WTC11 (cell line): ENCODE results near the gene EXTL1.

ENCODE experiments used
- CREB1 ChIP-seq: sonication (generic); formaldehyde crosslinking; IDR thresholded peaks from 2 replicates; pipeline ENCODE4 v1.8.0; 2023; ENCODE audit warnings: mild to moderate bottlenecking, missing genetic modification reagents
- CREM ChIP-seq: sonication (generic); formaldehyde crosslinking; IDR thresholded peaks from 2 replicates; pipeline ENCODE4 v1.8.1; 2022; ENCODE audit warnings: mild to moderate bottlenecking, missing genetic modification reagents, moderate library complexity
- ELF4 ChIP-seq: sonication (generic); formaldehyde crosslinking; IDR thresholded peaks from 2 replicates; pipeline ENCODE4 v1.8.1; 2022; ENCODE audit warnings: low read depth, mild to moderate bottlenecking, moderate library complexity, missing genetic modification reagents
- FOXP1 ChIP-seq: sonication (generic); formaldehyde crosslinking; IDR thresholded peaks from 2 replicates; pipeline ENCODE4 v1.8.0; 2022; ENCODE audit warnings: missing genetic modification reagents, mild to moderate bottlenecking, moderate library complexity, borderline replicate concordance
- ZNF232 ChIP-seq: sonication (generic); formaldehyde crosslinking; IDR thresholded peaks from 2 replicates; pipeline ENCODE4 v1.8.0; 2022; ENCODE audit warnings: mild to moderate bottlenecking, missing genetic modification reagents
- TF ChIP-seq, protein P1 (sequence below): fragments of 200-600 bp; IDR thresholded peaks from 2 replicates; pipeline ENCODE4 v1.8.0; 2022; ENCODE audit warnings: antibody characterized with exemption
- TF ChIP-seq, protein P2 (sequence below): sonication (generic); formaldehyde crosslinking; IDR thresholded peaks from 2 replicates; pipeline ENCODE4 v1.8.0; 2022; ENCODE audit warnings: mild to moderate bottlenecking, missing genetic modification reagents
- TF ChIP-seq, protein P3 (sequence below): sonication (generic); formaldehyde crosslinking; IDR thresholded peaks from 2 replicates; pipeline ENCODE4 v1.8.1; 2023; ENCODE audit warnings: mild to moderate bottlenecking, missing genetic modification reagents, moderate library complexity
- TF ChIP-seq, protein P4 (sequence below): fragments of 250-450 bp; sonication (Bioruptor Pico); conservative IDR thresholded peaks from 2 replicates; pipeline ENCODE4 v1.9.0; 2021; ENCODE audit warnings: mild to moderate bottlenecking
- TF ChIP-seq, protein P5 (sequence below): sonication (generic); formaldehyde crosslinking; conservative IDR thresholded peaks from 2 replicates; pipeline ENCODE4 v1.8.1; 2023; ENCODE audit warnings: mild to moderate bottlenecking, low read depth, missing genetic modification reagents, moderate library complexity

DNA sequence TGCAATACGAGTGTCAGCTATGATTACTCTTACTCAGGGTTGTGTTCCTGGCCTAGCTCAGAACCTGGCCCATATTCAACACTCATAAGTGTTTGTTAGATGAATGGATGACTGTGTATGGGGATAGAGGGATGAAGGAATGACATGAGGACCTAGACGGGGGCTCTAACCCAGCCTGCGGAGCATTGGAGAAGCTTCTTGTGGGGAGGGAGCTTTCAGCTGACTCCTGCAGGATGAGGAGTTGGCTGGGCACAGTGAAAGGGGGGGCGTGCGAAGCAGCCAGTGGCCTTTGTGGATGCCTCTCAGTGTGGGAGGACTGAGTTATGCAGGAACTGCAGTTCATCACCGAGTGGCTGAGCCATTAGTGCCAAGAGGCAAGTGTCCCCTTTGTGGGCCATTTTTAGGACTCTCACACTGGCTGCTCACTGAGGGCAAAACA is 1.2 kb upstream of the EXTL1 start:
- TF ChIP-seq, protein P1, sequence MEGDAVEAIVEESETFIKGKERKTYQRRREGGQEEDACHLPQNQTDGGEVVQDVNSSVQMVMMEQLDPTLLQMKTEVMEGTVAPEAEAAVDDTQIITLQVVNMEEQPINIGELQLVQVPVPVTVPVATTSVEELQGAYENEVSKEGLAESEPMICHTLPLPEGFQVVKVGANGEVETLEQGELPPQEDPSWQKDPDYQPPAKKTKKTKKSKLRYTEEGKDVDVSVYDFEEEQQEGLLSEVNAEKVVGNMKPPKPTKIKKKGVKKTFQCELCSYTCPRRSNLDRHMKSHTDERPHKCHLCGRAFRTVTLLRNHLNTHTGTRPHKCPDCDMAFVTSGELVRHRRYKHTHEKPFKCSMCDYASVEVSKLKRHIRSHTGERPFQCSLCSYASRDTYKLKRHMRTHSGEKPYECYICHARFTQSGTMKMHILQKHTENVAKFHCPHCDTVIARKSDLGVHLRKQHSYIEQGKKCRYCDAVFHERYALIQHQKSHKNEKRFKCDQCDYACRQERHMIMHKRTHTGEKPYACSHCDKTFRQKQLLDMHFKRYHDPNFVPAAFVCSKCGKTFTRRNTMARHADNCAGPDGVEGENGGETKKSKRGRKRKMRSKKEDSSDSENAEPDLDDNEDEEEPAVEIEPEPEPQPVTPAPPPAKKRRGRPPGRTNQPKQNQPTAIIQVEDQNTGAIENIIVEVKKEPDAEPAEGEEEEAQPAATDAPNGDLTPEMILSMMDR: no peak
- TF ChIP-seq ELF4 (CRISPR knock-in tag) (no peak), CREM (CRISPR knock-in tag) (no peak), ZNF232 (CRISPR knock-in tag) (no peak), CREB1 (CRISPR knock-in tag) (no peak), FOXP1 (CRISPR knock-in tag) (no peak)
- TF ChIP-seq, protein P2, sequence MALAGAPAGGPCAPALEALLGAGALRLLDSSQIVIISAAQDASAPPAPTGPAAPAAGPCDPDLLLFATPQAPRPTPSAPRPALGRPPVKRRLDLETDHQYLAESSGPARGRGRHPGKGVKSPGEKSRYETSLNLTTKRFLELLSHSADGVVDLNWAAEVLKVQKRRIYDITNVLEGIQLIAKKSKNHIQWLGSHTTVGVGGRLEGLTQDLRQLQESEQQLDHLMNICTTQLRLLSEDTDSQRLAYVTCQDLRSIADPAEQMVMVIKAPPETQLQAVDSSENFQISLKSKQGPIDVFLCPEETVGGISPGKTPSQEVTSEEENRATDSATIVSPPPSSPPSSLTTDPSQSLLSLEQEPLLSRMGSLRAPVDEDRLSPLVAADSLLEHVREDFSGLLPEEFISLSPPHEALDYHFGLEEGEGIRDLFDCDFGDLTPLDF (CRISPR knock-in tag): no peak
- TF ChIP-seq, protein P3, sequence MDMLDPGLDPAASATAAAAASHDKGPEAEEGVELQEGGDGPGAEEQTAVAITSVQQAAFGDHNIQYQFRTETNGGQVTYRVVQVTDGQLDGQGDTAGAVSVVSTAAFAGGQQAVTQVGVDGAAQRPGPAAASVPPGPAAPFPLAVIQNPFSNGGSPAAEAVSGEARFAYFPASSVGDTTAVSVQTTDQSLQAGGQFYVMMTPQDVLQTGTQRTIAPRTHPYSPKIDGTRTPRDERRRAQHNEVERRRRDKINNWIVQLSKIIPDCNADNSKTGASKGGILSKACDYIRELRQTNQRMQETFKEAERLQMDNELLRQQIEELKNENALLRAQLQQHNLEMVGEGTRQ (CRISPR knock-in tag): no peak
- TF ChIP-seq, protein P4, sequence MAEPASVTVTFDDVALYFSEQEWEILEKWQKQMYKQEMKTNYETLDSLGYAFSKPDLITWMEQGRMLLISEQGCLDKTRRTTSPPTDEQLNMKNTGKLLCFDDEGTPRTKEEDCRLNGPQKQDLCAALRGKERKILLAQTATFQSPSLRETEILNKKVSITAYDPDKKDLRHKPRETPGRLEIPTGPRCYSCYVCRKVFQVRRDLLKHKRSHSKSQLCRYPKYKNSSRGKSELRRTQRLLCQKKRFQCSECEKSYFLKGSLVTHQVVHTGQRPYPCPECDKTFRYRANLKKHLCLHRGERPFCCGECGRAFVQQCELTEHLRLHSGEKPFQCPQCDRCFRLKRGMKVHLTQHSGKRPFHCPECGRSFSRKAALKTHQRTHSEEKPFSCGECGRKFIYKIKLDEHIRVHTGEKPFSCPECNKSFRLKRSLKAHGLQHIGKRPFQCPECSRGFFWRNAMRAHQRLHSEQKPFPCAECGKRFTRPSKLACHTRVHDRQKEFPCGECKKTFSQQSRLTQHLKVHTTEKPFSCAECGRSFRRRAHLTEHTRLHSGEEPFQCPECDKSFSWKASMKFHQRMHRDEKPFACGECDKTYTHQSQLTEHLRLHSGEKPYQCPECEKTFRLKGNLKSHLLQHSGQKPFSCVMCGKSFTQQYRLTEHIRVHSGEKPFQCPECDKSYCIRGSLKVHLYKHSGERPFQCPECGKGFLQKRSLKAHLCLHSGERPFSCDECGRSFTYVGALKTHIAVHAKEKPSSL (CRISPR knock-in tag): no peak
- TF ChIP-seq, protein P5, sequence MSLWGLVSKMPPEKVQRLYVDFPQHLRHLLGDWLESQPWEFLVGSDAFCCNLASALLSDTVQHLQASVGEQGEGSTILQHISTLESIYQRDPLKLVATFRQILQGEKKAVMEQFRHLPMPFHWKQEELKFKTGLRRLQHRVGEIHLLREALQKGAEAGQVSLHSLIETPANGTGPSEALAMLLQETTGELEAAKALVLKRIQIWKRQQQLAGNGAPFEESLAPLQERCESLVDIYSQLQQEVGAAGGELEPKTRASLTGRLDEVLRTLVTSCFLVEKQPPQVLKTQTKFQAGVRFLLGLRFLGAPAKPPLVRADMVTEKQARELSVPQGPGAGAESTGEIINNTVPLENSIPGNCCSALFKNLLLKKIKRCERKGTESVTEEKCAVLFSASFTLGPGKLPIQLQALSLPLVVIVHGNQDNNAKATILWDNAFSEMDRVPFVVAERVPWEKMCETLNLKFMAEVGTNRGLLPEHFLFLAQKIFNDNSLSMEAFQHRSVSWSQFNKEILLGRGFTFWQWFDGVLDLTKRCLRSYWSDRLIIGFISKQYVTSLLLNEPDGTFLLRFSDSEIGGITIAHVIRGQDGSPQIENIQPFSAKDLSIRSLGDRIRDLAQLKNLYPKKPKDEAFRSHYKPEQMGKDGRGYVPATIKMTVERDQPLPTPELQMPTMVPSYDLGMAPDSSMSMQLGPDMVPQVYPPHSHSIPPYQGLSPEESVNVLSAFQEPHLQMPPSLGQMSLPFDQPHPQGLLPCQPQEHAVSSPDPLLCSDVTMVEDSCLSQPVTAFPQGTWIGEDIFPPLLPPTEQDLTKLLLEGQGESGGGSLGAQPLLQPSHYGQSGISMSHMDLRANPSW: no peak
